Measurements from ENCODE around the gene CERS4.
"Not testable (repeated sequence)": the region's sequence is repeated elsewhere in the genome, so short reads cannot be mapped to it uniquely, and the experiment has no call there.

GRCh38 chr19:8207326-8207725, 1.8 kb upstream of the CERS4 start:
- TF ChIP-seq CTCF, POLR2A (IDR thresholded peaks at IDR 0.05): not testable (repeated sequence)
